G401.6 (cell line): ENCODE data around the gene PHLDA2.

Experiments used
- FAIRE-seq: peaks from 2 replicates; lab custom pipeline; 2012; peaks lifted over from hg19 to GRCh38; lab: Jason Lieb, UNC

PHLDA2 gene

GRCh38 chr11:2929950-2930703 lies 907 bp upstream of the PHLDA2 start:
- FAIRE-seq, result no peak

- FAIRE-seq, result no peak
These were observed 320 bp upstream of the PHLDA2 start for GRCh38 chr11:2929531-2929949.

GRCh38 chr11:2927851-2928604 lies 1.2 kb downstream of the PHLDA2 start:
- FAIRE-seq, result no peak

- FAIRE-seq, result no peak
These were observed 2.0 kb downstream of the PHLDA2 start for GRCh38 chr11:2927121-2927800.

- FAIRE-seq, result no peak
These were observed 2.6 kb downstream of the PHLDA2 start for GRCh38 chr11:2926611-2927051.

- no peak for FAIRE-seq
These were observed 4.2 kb downstream of the PHLDA2 start for GRCh38 chr11:2924821-2925675.

GRCh38 chr11:2924381-2924780 lies 4.8 kb downstream of the PHLDA2 start:
- FAIRE-seq, result no peak

GRCh38 chr11:2923446-2924375 lies 5.5 kb downstream of the PHLDA2 start:
- no peak for FAIRE-seq

GRCh38 chr11:2922655-2923054 lies 6.6 kb downstream of the PHLDA2 start:
- no peak for FAIRE-seq

GRCh38 chr11:2921742-2922493 lies 7.3 kb downstream of the PHLDA2 start:
- no peak for FAIRE-seq

GRCh38 chr11:2921261-2921660 lies 8.0 kb downstream of the PHLDA2 start:
- no peak for FAIRE-seq

- FAIRE-seq, result no peak
These were observed 8.9 kb downstream of the PHLDA2 start for GRCh38 chr11:2920343-2920742.

GRCh38 chr11:2919837-2920236 lies 9.4 kb downstream of the PHLDA2 start:
- FAIRE-seq, result no peak

GRCh38 chr11:2919188-2919587 lies 10.0 kb downstream of the PHLDA2 start:
- no peak for FAIRE-seq

- FAIRE-seq, result no peak
These were observed 11.3 kb downstream of the PHLDA2 start for GRCh38 chr11:2917842-2918490.

- FAIRE-seq, result no peak
These were observed 12.2 kb downstream of the PHLDA2 start for GRCh38 chr11:2916892-2917645.

- no peak for FAIRE-seq
These were observed 12.9 kb downstream of the PHLDA2 start for GRCh38 chr11:2916114-2916891.

- FAIRE-seq, result no peak
These were observed 13.7 kb downstream of the PHLDA2 start for GRCh38 chr11:2915473-2915872.
